SH-SY5Y (cell line): Measurements from ENCODE around the gene ADARB1.

ENCODE experiments used
- GATA2 ChIP-seq: IDR thresholded peaks from 2 replicates; pipeline ENCODE4 v1.6.1; 2011; ENCODE audit warnings: mild to moderate bottlenecking, low read depth, low read length
- GATA3 ChIP-seq: IDR thresholded peaks from 2 replicates; pipeline ENCODE4 v1.6.1; 2011; ENCODE audit warnings: low read depth, mild to moderate bottlenecking, low read length, moderate library complexity

DNA sequence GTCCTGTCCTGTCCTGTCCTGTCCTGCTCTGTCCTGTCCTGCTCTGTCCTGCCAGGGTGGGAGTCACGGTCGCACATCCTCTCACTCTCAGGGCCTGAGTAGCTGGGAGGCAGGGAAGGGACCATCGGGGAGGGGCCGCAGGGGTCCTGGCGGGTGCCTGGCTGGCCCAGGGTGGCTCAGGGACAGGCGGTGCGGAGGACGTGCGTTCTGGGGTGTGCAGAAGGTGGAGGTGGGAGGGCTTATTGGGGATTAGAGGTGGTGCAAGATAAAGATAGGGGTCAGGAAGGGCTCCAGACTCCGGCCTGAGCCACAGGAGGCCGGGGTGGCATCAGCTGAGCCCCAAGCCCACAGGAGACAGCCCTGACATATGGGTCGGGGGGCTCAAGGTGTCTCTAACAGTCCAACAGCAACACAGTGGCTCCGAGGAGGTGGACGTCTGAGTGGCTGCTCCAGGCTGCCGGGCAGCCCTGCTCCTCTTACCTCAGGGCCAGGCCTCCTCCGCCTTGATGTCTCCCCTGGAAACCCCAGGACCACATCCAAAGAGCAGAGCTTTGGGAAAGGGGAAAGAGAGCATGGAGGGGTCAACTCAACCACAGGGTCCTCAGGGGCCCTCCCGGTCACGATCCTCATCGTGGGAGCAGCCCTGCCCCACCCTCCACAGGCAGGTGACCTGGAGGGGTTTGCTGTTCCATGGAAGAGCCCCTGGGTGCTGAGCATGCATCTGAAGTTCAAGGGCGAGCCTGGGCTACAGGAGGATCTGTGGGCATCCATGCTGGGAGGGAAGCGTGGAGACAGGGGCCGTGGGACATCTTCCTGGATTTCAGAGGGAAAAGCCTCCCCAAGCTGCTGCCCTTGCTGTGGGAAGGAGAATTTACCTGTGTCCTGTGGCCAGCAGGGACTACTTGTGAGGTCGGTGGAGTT lies 39.6 kb upstream of the ADARB1 start:
- no peak for TF ChIP-seq GATA2
- no peak for TF ChIP-seq GATA3
